ENCODE measurements around the gene P2RY4.

Gene P2RY4

DNA sequence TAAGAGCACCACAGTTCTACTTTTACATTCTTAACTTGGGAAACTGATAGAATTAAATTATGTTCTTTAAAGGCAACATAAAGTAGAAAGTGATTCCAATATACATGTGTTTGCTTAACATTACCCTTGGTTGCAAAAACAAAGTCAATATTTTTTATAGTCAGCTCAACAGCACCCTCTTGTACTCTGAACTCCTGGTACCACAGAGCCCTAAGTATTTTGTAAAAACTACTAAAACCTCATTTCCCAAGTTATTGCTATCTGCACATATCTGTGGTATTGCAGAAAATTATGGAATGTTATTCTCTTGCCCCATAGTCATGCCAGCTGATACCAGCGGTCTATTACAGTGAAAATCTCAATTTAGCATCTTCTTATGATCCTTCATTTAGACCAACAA is 32.8 kb upstream of the P2RY4 start (continued):
- TF ChIP-seq, protein P1, sequence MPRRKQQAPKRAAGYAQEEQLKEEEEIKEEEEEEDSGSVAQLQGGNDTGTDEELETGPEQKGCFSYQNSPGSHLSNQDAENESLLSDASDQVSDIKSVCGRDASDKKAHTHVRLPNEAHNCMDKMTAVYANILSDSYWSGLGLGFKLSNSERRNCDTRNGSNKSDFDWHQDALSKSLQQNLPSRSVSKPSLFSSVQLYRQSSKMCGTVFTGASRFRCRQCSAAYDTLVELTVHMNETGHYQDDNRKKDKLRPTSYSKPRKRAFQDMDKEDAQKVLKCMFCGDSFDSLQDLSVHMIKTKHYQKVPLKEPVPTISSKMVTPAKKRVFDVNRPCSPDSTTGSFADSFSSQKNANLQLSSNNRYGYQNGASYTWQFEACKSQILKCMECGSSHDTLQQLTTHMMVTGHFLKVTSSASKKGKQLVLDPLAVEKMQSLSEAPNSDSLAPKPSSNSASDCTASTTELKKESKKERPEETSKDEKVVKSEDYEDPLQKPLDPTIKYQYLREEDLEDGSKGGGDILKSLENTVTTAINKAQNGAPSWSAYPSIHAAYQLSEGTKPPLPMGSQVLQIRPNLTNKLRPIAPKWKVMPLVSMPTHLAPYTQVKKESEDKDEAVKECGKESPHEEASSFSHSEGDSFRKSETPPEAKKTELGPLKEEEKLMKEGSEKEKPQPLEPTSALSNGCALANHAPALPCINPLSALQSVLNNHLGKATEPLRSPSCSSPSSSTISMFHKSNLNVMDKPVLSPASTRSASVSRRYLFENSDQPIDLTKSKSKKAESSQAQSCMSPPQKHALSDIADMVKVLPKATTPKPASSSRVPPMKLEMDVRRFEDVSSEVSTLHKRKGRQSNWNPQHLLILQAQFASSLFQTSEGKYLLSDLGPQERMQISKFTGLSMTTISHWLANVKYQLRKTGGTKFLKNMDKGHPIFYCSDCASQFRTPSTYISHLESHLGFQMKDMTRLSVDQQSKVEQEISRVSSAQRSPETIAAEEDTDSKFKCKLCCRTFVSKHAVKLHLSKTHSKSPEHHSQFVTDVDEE (CRISPR knock-in tag; IDR thresholded peaks at IDR 0.05): no peak
- TF ChIP-seq ZC3H10 (CRISPR knock-in tag; IDR thresholded peaks at IDR 0.05): no peak

DNA sequence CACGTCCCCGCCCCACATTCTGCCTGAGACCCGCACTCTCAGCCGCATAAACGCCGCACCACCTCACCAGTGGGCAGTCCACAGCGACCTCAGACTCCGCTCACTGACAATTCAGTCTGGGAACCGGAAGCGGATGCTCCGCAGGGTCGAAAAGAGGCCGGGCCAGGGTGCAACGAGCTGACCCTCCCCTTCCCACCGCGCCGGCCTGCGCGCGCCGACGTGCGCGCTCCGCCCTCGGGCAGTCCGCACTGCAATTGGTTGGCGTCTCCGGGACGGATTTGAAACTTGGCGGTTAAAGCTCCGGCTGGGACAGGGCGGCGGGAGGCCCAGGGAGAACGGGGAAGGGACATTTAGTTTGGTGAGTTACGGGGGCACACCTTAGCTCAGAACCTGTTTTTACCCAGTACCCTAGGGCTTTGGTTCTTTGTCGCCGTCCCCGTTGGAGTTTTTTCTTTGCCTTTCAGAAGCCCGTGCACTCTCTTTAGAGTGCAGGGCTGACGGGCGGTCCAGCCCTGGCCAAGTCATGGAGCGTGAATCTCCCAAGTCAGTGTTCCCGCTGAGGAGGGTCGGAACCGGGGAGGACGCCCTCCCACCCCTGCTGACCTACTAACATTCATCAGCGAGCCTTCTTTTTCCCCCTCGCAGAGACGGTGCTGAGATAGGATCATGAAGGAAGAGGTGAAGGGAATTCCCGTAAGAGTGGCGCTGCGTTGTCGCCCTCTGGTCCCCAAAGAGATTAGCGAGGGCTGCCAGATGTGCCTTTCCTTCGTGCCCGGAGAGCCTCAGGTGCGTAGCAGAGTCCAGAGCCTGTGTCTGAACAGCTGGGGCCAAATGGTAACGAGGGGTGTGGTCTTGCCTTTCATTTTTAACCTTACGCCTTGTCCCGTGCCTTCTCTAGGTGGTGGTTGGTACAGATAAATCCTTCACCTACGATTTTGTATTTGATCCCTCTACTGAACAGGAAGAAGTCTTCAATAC is 30.1 kb upstream of the P2RY4 start, which contains the start of the genes KIF4A and PDZD11:
Gene KIF4A (plus strand): TSS at position 312 of the 978 bp plus-strand sequence. CDS start 355 bp downstream, at position 667.
Gene PDZD11 (minus strand): TSS at position 135 of the 978 bp plus-strand sequence. CDS start 586 bp downstream, outside the sequence.
- ATAC-seq: peak; percentile 98
- no peak for TF ChIP-seq ZC3H10 (CRISPR knock-in tag; IDR thresholded peaks at IDR 0.05)
- TF ChIP-seq SNAI2 (CRISPR knock-in tag; IDR thresholded peaks at IDR 0.05): no peak
- TF ChIP-seq ESRRG (CRISPR knock-in tag; IDR thresholded peaks at IDR 0.05): no peak
- TF ChIP-seq ISL1 (CRISPR knock-in tag; IDR thresholded peaks at IDR 0.05): no peak
- 0 out of 2 replicates have a peak, but pooled peaks have one; percentile 1 for TF ChIP-seq ZNF70 (CRISPR knock-in tag; IDR thresholded peaks at IDR 0.05)

GRCh38 chrX:70289168-70289792 is 29.3 kb upstream of the P2RY4 start:
- ATAC-seq: no peak; the same call in 1 of the 3 replicates
- TF ChIP-seq ZNF70 (CRISPR knock-in tag; IDR thresholded peaks at IDR 0.05): peak; percentile 94
- TF ChIP-seq ARNTL (CRISPR knock-in tag; IDR thresholded peaks at IDR 0.05; ENCODE audit: borderline replicate concordance, low read depth): no peak

DNA sequence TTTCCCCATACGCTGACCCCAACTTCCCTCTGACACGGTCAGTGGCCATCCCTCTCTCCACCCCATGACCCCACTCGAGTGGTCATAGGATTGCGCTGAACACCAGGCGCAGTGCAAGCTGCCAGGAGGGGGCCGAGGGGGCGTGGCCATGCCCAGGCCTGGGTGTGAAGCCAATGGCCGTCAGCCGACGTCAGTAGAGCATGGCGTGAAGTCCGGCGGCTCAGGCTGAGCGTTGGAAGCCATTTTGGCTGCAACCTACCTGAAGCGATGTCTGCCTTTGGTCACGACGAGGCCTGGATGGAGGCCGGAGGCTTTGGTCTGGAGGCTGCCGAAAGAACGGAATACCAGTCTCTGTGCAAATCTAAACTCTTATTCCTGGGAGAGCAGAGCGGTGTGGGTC is 21.9 kb upstream of the P2RY4 start, which contains the start of gene RAB41:
Gene RAB41 (plus strand): TSS at position 222 of the 400 bp plus-strand sequence. CDS start 46 bp downstream, at position 268.
- TF ChIP-seq TCF4 (CRISPR knock-in tag; IDR thresholded peaks at IDR 0.05; ENCODE audit: borderline replicate concordance) (no peak), GLIS3 (CRISPR knock-in tag; IDR thresholded peaks at IDR 0.05) (no peak), ZNF70 (CRISPR knock-in tag; IDR thresholded peaks at IDR 0.05) (no peak), TOX (CRISPR knock-in tag; IDR thresholded peaks at IDR 0.05; ENCODE audit: borderline replicate concordance) (no peak), ZNF8 (CRISPR knock-in tag; IDR thresholded peaks at IDR 0.05) (no peak), ISL1 (CRISPR knock-in tag; IDR thresholded peaks at IDR 0.05) (no peak), OSR1 (CRISPR knock-in tag; IDR thresholded peaks at IDR 0.05) (no peak), ESRRG (CRISPR knock-in tag; IDR thresholded peaks at IDR 0.05) (no peak), ARNTL (CRISPR knock-in tag; IDR thresholded peaks at IDR 0.05; ENCODE audit: borderline replicate concordance, low read depth) (no peak), ZFP3 (CRISPR knock-in tag; IDR thresholded peaks at IDR 0.05) (no peak), PPARA (CRISPR knock-in tag; IDR thresholded peaks at IDR 0.05; ENCODE audit: borderline replicate concordance) (no peak), SNAI2 (CRISPR knock-in tag; IDR thresholded peaks at IDR 0.05) (no peak), CSDC2 (CRISPR knock-in tag; IDR thresholded peaks at IDR 0.05) (no peak)
- TF ChIP-seq, protein P1 (CRISPR knock-in tag; IDR thresholded peaks at IDR 0.05): no peak
- TF ChIP-seq, protein P2, sequence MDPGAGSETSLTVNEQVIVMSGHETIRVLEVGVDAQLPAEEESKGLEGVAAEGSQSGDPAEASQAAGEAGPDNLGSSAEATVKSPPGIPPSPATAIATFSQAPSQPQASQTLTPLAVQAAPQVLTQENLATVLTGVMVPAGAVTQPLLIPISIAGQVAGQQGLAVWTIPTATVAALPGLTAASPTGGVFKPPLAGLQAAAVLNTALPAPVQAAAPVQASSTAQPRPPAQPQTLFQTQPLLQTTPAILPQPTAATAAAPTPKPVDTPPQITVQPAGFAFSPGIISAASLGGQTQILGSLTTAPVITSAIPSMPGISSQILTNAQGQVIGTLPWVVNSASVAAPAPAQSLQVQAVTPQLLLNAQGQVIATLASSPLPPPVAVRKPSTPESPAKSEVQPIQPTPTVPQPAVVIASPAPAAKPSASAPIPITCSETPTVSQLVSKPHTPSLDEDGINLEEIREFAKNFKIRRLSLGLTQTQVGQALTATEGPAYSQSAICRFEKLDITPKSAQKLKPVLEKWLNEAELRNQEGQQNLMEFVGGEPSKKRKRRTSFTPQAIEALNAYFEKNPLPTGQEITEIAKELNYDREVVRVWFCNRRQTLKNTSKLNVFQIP (CRISPR knock-in tag; IDR thresholded peaks at IDR 0.05; ENCODE audit: borderline replicate concordance, low read depth): no peak
- TF ChIP-seq, protein P3, sequence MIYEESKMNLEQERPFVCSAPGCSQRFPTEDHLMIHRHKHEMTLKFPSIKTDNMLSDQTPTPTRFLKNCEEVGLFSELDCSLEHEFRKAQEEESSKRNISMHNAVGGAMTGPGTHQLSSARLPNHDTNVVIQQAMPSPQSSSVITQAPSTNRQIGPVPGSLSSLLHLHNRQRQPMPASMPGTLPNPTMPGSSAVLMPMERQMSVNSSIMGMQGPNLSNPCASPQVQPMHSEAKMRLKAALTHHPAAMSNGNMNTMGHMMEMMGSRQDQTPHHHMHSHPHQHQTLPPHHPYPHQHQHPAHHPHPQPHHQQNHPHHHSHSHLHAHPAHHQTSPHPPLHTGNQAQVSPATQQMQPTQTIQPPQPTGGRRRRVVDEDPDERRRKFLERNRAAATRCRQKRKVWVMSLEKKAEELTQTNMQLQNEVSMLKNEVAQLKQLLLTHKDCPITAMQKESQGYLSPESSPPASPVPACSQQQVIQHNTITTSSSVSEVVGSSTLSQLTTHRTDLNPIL (CRISPR knock-in tag; IDR thresholded peaks at IDR 0.05; ENCODE audit: low read depth): no peak
- TF ChIP-seq, protein P4, sequence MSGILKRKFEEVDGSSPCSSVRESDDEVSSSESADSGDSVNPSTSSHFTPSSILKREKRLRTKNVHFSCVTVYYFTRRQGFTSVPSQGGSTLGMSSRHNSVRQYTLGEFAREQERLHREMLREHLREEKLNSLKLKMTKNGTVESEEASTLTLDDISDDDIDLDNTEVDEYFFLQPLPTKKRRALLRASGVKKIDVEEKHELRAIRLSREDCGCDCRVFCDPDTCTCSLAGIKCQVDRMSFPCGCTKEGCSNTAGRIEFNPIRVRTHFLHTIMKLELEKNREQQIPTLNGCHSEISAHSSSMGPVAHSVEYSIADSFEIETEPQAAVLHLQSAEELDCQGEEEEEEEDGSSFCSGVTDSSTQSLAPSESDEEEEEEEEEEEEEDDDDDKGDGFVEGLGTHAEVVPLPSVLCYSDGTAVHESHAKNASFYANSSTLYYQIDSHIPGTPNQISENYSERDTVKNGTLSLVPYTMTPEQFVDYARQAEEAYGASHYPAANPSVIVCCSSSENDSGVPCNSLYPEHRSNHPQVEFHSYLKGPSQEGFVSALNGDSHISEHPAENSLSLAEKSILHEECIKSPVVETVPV (CRISPR knock-in tag; IDR thresholded peaks at IDR 0.05): no peak
- ATAC-seq: no peak

Measured in SK-N-SH treated with all-trans-retinoic acid at 6 μM for 48 hours (cell line).